Jurkat, Clone E6-1 (cell line): Measurements from ENCODE around the gene ADARB2.

Experiments
- DNase-seq: peaks from one replicate; pipeline ENCODE4 v3.0.0-alpha.2; 2011; ENCODE audit warnings: low read depth, low spot score
- H3K4me3 ChIP-seq: 2 replicates; pipeline ENCODE4 v1.5.1; 2011; ENCODE audit warnings: mild to moderate bottlenecking, low read length, control low read depth, moderate library complexity

The ADARB2 gene

GRCh38 chr10:1608408-1608807, 128.9 kb downstream of the ADARB2 start:
- no peak overlapping the region for H3K4me3 ChIP-seq
- DNase-seq: no peak

- DNase-seq: no peak
Measured at GRCh38 chr10:1607466-1607865, 129.9 kb downstream of the ADARB2 start.

GRCh38 chr10:1605999-1606940, 131.1 kb downstream of the ADARB2 start:
- H3K4me3 ChIP-seq: no peak overlapping the region
- DNase-seq: no peak

More at GRCh38 chr10:1607466-1607865, 129.9 kb downstream of the ADARB2 start:
- H3K4me3 ChIP-seq: no peak overlapping the region

GRCh38 chr10:1605121-1605520, 132.2 kb downstream of the ADARB2 start:
- no peak overlapping the region for H3K4me3 ChIP-seq
- no peak for DNase-seq

GRCh38 chr10:1604246-1604645, 133.1 kb downstream of the ADARB2 start:
- no peak overlapping the region for H3K4me3 ChIP-seq
- DNase-seq: no peak

GRCh38 chr10:1603181-1603580, 134.1 kb downstream of the ADARB2 start:
- DNase-seq: no peak
- no peak overlapping the region for H3K4me3 ChIP-seq

- H3K4me3 ChIP-seq: no peak overlapping the region
- DNase-seq: no peak
Measured at GRCh38 chr10:1602037-1602484, 135.3 kb downstream of the ADARB2 start.

- H3K4me3 ChIP-seq: no peak overlapping the region
- DNase-seq: no peak
Measured at GRCh38 chr10:1601406-1601805, 135.9 kb downstream of the ADARB2 start.

- DNase-seq: no peak
Measured at GRCh38 chr10:1600861-1601260, 136.5 kb downstream of the ADARB2 start.

GRCh38 chr10:1598393-1599153, 138.8 kb downstream of the ADARB2 start:
- H3K4me3 ChIP-seq: no peak overlapping the region
- DNase-seq: no peak

More at GRCh38 chr10:1600861-1601260, 136.5 kb downstream of the ADARB2 start:
- H3K4me3 ChIP-seq: no peak overlapping the region

- no peak for DNase-seq
- H3K4me3 ChIP-seq: no peak overlapping the region
Measured at GRCh38 chr10:1597370-1598146, 139.8 kb downstream of the ADARB2 start.

GRCh38 chr10:1596482-1597099, 140.7 kb downstream of the ADARB2 start:
- DNase-seq: no peak

GRCh38 chr10:1595726-1596125, 141.6 kb downstream of the ADARB2 start:
- DNase-seq: no peak
- no peak overlapping the region for H3K4me3 ChIP-seq

More at GRCh38 chr10:1596482-1597099, 140.7 kb downstream of the ADARB2 start:
- H3K4me3 ChIP-seq: no peak overlapping the region

GRCh38 chr10:1595242-1595600, 142.1 kb downstream of the ADARB2 start:
- no peak for DNase-seq
- no peak overlapping the region for H3K4me3 ChIP-seq

GRCh38 chr10:1594372-1595241, 142.7 kb downstream of the ADARB2 start:
- no peak for DNase-seq
- no peak overlapping the region for H3K4me3 ChIP-seq

GRCh38 chr10:1591742-1592141, 145.6 kb downstream of the ADARB2 start:
- no peak for DNase-seq
- no peak overlapping the region for H3K4me3 ChIP-seq

GRCh38 chr10:1591045-1591444, 146.3 kb downstream of the ADARB2 start:
- DNase-seq: no peak
- H3K4me3 ChIP-seq: no peak overlapping the region

GRCh38 chr10:1589257-1589656, 148.1 kb downstream of the ADARB2 start:
- no peak overlapping the region for H3K4me3 ChIP-seq
- DNase-seq: no peak
